ENCODE measurements around the gene ZNF416. TPM values are rescaled to one million over a fixed set of nuclear protein-coding genes. Genes with fewer than 3 reads are reported as not detected.

ZNF416 gene
- total RNA-seq, 1 experiment from 2014 or later = 6.6 TPM

DNA sequence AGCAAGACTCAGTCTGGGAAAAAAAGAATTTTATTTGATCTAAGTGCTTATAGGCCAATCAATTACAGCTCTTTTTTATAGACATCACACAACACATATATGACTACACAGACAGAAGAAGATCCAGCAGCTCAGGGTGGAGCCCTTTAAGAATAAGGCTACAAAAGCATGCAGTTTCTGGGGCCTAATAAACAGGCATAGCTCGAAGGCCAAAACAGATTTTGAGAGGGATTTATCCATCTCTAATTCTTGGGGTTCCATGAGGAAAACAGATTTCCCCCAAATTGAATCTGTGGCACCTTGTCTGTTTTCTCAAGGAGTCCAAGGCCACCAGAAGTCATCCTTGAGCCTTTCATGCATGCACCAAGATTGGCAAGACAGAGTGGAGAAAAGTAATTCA lies 15.2 kb downstream of the ZNF416 start:
- TF ChIP-seq, protein P1, sequence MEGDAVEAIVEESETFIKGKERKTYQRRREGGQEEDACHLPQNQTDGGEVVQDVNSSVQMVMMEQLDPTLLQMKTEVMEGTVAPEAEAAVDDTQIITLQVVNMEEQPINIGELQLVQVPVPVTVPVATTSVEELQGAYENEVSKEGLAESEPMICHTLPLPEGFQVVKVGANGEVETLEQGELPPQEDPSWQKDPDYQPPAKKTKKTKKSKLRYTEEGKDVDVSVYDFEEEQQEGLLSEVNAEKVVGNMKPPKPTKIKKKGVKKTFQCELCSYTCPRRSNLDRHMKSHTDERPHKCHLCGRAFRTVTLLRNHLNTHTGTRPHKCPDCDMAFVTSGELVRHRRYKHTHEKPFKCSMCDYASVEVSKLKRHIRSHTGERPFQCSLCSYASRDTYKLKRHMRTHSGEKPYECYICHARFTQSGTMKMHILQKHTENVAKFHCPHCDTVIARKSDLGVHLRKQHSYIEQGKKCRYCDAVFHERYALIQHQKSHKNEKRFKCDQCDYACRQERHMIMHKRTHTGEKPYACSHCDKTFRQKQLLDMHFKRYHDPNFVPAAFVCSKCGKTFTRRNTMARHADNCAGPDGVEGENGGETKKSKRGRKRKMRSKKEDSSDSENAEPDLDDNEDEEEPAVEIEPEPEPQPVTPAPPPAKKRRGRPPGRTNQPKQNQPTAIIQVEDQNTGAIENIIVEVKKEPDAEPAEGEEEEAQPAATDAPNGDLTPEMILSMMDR (IDR thresholded peaks at IDR 0.05; ENCODE audit: unreplicated experiment) = no peak
- DNase-seq = no peak
- intact Hi-C loops (cut with micrococcal nuclease; ENCODE audit: unreplicated experiment) = no loop called here
- no TSS peak for BruUV-seq (replicated peaks)
- H3K4me3 Mint-ChIP-seq (ENCODE audit: low read depth, unreplicated experiment) = no peak overlapping the region
- no peak overlapping the region for H3K27ac Mint-ChIP-seq (ENCODE audit: unreplicated experiment)
- CTCF ChIA-PET = interaction anchor here (0.9 kb wide), 1 partner anchor 700 kb away, joined by 3 read pairs; no protein-coding TSS in a partner anchor
- H3K27me3 Mint-ChIP-seq (ENCODE audit: unreplicated experiment) = no peaks in the 10 kb centered on the region
- H3K9me3 Mint-ChIP-seq (ENCODE audit: low read depth, unreplicated experiment) = peaks cover 24% of the 10 kb centered on the region
- H3K36me3 Mint-ChIP-seq (ENCODE audit: insufficient read depth, unreplicated experiment) = peaks cover 20% of the 10 kb centered on the region
- H3K4me1 Mint-ChIP-seq (ENCODE audit: low read depth, unreplicated experiment) = peaks cover 2% of the 10 kb centered on the region

DNA sequence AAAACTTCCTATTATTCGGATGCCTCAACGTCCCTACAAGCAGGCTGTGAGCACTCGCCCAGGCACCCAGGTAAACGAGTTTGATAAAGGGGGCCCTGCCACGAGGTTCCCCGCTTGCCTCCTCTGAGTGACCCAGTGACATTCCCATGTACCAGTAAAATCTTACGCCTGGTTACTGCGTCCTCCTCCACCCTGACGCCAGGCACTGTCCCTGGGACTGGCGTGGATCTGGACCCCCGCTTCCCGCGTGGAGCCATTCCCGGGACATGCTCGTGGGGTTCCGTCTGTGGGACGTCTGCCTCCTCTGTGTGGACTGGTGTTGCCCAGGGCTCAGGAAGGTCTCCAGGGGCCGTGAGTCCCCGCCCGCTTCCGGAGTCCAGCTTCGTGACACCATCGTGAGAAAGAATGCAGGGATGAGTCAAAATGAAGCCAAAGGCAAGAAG lies 18.6 kb downstream of the ZNF416 start:
- Mint-ChIP-seq H3K4me3 (ENCODE audit: low read depth, unreplicated experiment) (peak overlapping the region; percentile 97), H3K36me3 (ENCODE audit: insufficient read depth, unreplicated experiment) (peaks cover 37% of the 10 kb centered on the region), H3K4me1 (ENCODE audit: low read depth, unreplicated experiment) (peaks cover 11% of the 10 kb centered on the region), H3K9me3 (ENCODE audit: low read depth, unreplicated experiment) (peaks cover 27% of the 10 kb centered on the region), H3K27ac (ENCODE audit: unreplicated experiment) (peak overlapping the region; percentile 93), H3K27me3 (ENCODE audit: unreplicated experiment) (no peaks in the 10 kb centered on the region)
- intact Hi-C loops (cut with micrococcal nuclease; ENCODE audit: unreplicated experiment) = no loop called here
- no peak for DNase-seq
- TF ChIP-seq, protein P1 (IDR thresholded peaks at IDR 0.05; ENCODE audit: unreplicated experiment) = no peak
- CTCF ChIA-PET = no interaction called here
- BruUV-seq (replicated peaks) = no TSS peak

DNA sequence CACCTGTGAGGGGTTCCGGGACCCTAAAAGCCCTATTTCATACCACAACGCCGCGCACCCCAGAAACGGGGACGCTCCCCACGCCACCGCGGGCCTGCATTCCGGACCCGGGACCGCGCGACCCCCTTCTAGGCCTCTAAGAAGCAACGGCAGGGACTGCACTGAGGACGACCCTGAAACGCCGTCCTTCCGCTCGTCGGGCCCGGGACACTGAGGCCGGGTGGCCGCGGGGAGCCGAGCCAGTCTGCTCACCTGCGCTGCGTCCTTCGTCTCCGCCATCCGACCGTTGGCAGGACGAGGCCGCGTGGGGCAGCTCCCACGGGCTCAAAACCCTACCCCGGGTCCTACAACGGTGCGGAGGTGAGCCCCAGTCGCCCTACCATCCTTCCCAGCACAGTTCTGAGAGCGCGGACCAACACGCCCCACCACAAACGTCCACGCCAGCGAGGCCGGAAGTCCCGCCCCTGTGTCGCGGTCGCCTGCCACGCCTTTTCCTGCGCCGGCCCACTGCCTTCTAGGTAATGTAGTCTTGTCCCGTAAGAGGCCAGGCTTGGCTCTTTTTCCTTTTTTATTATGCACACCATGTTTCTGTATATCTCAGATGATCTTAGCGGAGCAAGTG lies 19.2 kb downstream of the ZNF416 start, which contains the start of gene ZNF550:
Gene ZNF550, minus strand, starts transcription at position 460 of the 622 bp plus-strand sequence. Its CDS starts 181 bp downstream, at position 279.
- H3K4me3 Mint-ChIP-seq (ENCODE audit: low read depth, unreplicated experiment) = peak within 1 kb of the TSS; percentile 97
- H3K9me3 Mint-ChIP-seq (ENCODE audit: low read depth, unreplicated experiment) = peaks cover 28% of the 10 kb centered on the region

DNA sequence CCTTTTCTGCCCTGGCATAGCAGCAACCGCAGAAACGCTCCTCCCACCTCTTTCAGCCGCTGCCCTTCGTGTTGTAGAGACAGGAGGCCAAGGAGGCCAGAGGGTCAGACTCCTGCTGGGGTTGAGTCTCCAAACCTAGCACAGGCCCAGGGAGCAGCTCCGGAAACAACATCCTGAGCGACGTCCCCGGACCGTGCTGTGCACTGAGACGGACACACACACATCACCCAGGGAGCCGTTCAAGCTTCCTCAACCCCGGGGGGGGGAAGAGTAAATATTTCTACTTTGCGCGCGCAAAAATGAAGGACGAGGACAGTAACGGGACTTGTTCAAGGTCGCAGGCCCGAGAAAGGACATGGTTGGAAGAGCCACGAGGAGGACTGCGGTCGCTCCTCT lies 19.7 kb downstream of the ZNF416 start:
- Mint-ChIP-seq H3K4me1 (ENCODE audit: low read depth, unreplicated experiment) (peaks cover 11% of the 10 kb centered on the region), H3K9me3 (ENCODE audit: low read depth, unreplicated experiment) (peaks cover 28% of the 10 kb centered on the region), H3K27me3 (ENCODE audit: unreplicated experiment) (no peaks in the 10 kb centered on the region), H3K27ac (ENCODE audit: unreplicated experiment) (peak overlapping the region; percentile 93), H3K4me3 (ENCODE audit: low read depth, unreplicated experiment) (peak overlapping the region; percentile 97), H3K36me3 (ENCODE audit: insufficient read depth, unreplicated experiment) (peaks cover 47% of the 10 kb centered on the region)
- DNase-seq = peak; percentile 45
- no TSS peak for BruUV-seq (replicated peaks)
- CTCF ChIA-PET = no interaction called here
- TF ChIP-seq, protein P1 (IDR thresholded peaks at IDR 0.05; ENCODE audit: unreplicated experiment) = no peak
- intact Hi-C loops (cut with micrococcal nuclease; ENCODE audit: unreplicated experiment) = no loop called here

More for the DNA sequence above, 19.2 kb downstream of the ZNF416 start, which contains the start of gene ZNF550:
- Mint-ChIP-seq H3K4me1 (ENCODE audit: low read depth, unreplicated experiment) (peaks cover 11% of the 10 kb centered on the region), H3K27me3 (ENCODE audit: unreplicated experiment) (no peaks in the 10 kb centered on the region), H3K36me3 (ENCODE audit: insufficient read depth, unreplicated experiment) (peaks cover 43% of the 10 kb centered on the region), H3K27ac (ENCODE audit: unreplicated experiment) (peak within 1 kb of the TSS; percentile 93)
- CTCF ChIA-PET = no interaction called here
- BruUV-seq (replicated peaks) = TSS peak; percentile 67
- intact Hi-C loops (cut with micrococcal nuclease; ENCODE audit: unreplicated experiment) = no loop called here
- TF ChIP-seq, protein P1 (IDR thresholded peaks at IDR 0.05; ENCODE audit: unreplicated experiment) = no peak
- DNase-seq = peak; percentile 95
